Osteoblast (primary cell): ENCODE results near the gene PPBP. TPM values are rescaled to one million over a fixed set of nuclear protein-coding genes. Genes with fewer than 3 reads are reported as not detected.
A peak's percentile ranks its signal among the peaks of the same experiment; 100 is the strongest.

Source experiments
- DNase-seq: peaks from one replicate; pipeline ENCODE4 v3.0.0; 2011; ENCODE audit warnings: low spot score, mixed read lengths; ENCODE audit not compliant: insufficient read length; ENCODE audit errors: missing footprints
- H2AFZ ChIP-seq: 2 replicates; pipeline ENCODE4 v1.6.0; 2011; ENCODE audit warnings: mild to moderate bottlenecking, low read length
- H3K27ac ChIP-seq: 2 replicates; pipeline ENCODE4 v1.5.1; 2011; ENCODE audit warnings: mild to moderate bottlenecking, low read depth, low read length, moderate library complexity
- H3K27me3 ChIP-seq: 2 replicates; pipeline ENCODE4 v1.6.0; 2012; ENCODE audit warnings: mild to moderate bottlenecking, control low read depth, inconsistent platforms, low read length, moderate library complexity; ENCODE audit not compliant: insufficient read depth
- H3K36me3 ChIP-seq: 2 replicates; pipeline ENCODE4 v1.5.1; 2011; ENCODE audit warnings: mild to moderate bottlenecking, low read length, control low read depth, moderate library complexity; ENCODE audit not compliant: insufficient read depth
- H3K4me1 ChIP-seq: 2 replicates; pipeline ENCODE4 v1.5.1; 2011; ENCODE audit warnings: mild to moderate bottlenecking, low read length, control low read depth, moderate library complexity; ENCODE audit not compliant: insufficient read depth
- H3K4me2 ChIP-seq: 2 replicates; pipeline ENCODE4 v1.6.0; 2011; ENCODE audit warnings: mild to moderate bottlenecking, low read length; ENCODE audit not compliant: insufficient read depth
- H3K4me3 ChIP-seq: fragments of 200-600 bp; sonication (generic); 3 replicates; pipeline ENCODE4 v1.5.1; 2012; ENCODE audit warnings: mild to moderate bottlenecking, low read length, inconsistent platforms; ENCODE audit not compliant: insufficient read depth
- H3K79me2 ChIP-seq: 2 replicates; pipeline ENCODE4 v1.6.0; 2012; ENCODE audit warnings: mild to moderate bottlenecking, low read length, control low read depth, inconsistent platforms; ENCODE audit not compliant: insufficient read depth
- H3K9me3 ChIP-seq: 2 replicates; pipeline ENCODE4 v1.5.1; 2011; ENCODE audit warnings: low read depth, low read length, control low read depth
- H4K20me1 ChIP-seq: 2 replicates; pipeline ENCODE4 v1.6.0; 2012; ENCODE audit warnings: mild to moderate bottlenecking, low read length, control low read depth; ENCODE audit not compliant: insufficient read depth
- total RNA-seq: library from RNA; depleted of rRNA; stranded (reverse); fragments of >200 nt; gene quantifications from 2 replicates; pipeline ENCODE4 v1.2.3, GENCODE V29; 2012
- TF ChIP-seq, protein P1 (sequence below): IDR thresholded peaks from 2 replicates; pipeline ENCODE4 v1.5.1; 2011; ENCODE audit warnings: mild to moderate bottlenecking, low read depth, low read length, moderate library complexity; ENCODE audit errors: extremely low read depth

Gene PPBP
- total RNA-seq, 1 donor = 0.36 TPM

DNA sequence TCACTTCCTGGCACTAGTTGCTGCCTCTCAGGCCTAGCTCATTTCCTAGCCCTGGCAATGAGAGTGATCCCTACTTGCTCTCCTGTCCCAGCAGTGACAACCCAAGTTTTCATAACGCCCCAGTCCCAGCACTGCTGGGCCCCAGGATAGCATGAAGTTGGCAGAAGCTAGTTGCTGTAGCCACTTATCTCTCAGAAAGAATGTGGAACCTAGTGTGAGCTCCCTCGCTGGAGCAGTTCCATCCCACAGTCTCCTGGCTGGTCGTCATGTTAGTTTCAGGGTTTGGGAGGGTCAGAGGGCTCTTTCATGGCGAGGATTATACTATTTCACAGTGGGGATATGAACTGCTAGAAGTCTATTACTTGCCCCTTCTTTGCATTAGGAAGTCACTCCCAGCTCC, 11.3 kb downstream of the PPBP start:
- Histone ChIP-seq H3K9me3 (no peaks in the 10 kb centered on the region), H3K27ac (peak overlapping the region; percentile 27), H3K36me3 (no peaks in the 10 kb centered on the region), H3K4me3 (no peak overlapping the region), H3K4me2 (peak overlapping the region; percentile 34), H3K27me3 (no peaks in the 10 kb centered on the region), H3K4me1 (peaks cover 27% of the 10 kb centered on the region), H4K20me1 (no peaks in the 10 kb centered on the region), H3K79me2 (no peaks in the 10 kb centered on the region), H2AFZ (no peak overlapping the region)
- TF ChIP-seq, protein P1, sequence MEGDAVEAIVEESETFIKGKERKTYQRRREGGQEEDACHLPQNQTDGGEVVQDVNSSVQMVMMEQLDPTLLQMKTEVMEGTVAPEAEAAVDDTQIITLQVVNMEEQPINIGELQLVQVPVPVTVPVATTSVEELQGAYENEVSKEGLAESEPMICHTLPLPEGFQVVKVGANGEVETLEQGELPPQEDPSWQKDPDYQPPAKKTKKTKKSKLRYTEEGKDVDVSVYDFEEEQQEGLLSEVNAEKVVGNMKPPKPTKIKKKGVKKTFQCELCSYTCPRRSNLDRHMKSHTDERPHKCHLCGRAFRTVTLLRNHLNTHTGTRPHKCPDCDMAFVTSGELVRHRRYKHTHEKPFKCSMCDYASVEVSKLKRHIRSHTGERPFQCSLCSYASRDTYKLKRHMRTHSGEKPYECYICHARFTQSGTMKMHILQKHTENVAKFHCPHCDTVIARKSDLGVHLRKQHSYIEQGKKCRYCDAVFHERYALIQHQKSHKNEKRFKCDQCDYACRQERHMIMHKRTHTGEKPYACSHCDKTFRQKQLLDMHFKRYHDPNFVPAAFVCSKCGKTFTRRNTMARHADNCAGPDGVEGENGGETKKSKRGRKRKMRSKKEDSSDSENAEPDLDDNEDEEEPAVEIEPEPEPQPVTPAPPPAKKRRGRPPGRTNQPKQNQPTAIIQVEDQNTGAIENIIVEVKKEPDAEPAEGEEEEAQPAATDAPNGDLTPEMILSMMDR = no peak
- DNase-seq = peak; percentile 73

DNA sequence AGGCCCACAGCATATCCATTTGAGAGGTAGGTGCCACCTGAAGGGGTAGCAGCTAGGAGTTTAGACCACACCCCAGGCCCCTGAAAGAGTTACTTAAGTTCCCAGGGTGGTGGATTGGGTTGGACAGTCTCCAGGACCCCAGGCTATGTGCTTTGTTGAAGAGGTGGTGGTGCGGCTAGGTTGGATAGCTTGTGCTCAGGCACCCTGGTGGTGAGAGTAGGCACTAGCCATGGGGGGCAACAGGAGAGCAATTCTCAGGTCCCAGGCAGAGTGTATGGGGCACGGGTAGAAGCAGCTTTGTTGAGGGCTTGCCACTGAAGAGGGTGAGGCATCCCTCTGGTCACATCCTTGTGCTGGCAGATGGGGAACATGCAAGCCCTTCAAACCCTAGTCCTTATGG, 11.8 kb downstream of the PPBP start:
- Histone ChIP-seq H3K4me2 (no peak overlapping the region), H3K27ac (peak overlapping the region; percentile 27), H4K20me1 (no peaks in the 10 kb centered on the region), H3K79me2 (no peaks in the 10 kb centered on the region), H2AFZ (no peak overlapping the region), H3K27me3 (no peaks in the 10 kb centered on the region), H3K4me1 (peaks cover 27% of the 10 kb centered on the region), H3K4me3 (no peak overlapping the region), H3K36me3 (no peaks in the 10 kb centered on the region), H3K9me3 (no peaks in the 10 kb centered on the region)
- TF ChIP-seq, protein P1 = no peak
- DNase-seq = no peak

GRCh38 chr4:73974352-73974751, 13.6 kb downstream of the PPBP start:
- Histone ChIP-seq H3K79me2 (no peaks in the 10 kb centered on the region), H3K27ac (no peak overlapping the region), H3K4me3 (no peak overlapping the region), H3K27me3 (no peaks in the 10 kb centered on the region), H3K4me1 (peaks cover 23% of the 10 kb centered on the region), H3K9me3 (no peaks in the 10 kb centered on the region), H2AFZ (no peak overlapping the region), H3K4me2 (no peak overlapping the region), H4K20me1 (no peaks in the 10 kb centered on the region), H3K36me3 (no peaks in the 10 kb centered on the region)
- no peak for DNase-seq
- TF ChIP-seq, protein P1 = no peak

DNA sequence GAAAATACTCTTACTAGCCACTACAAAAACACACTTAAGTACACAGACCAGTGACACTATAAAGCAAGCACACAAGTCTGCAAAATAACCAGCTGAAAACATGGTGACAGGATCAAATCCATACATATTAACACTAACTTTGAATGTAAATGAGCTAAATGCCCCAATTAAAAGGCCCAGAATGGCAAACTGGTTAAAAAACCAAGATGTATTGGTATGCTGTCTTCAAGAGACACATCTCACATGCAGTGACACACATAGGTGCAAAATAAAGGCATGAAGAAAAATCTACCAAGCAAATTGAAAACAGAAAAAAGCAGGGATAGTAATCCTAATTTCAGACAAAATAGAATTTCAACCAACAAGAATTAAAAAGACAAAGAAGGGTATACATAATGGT, 17.0 kb downstream of the PPBP start:
- H3K79me2 ChIP-seq = no peaks in the 10 kb centered on the region

More for the DNA sequence above, 17.0 kb downstream of the PPBP start:
- no peak for DNase-seq
- H3K9me3 ChIP-seq = no peaks in the 10 kb centered on the region
- no peak overlapping the region for H3K4me2 ChIP-seq
- TF ChIP-seq, protein P1 = no peak
- no peaks in the 10 kb centered on the region for H3K36me3 ChIP-seq
- no peaks in the 10 kb centered on the region for H3K4me1 ChIP-seq
- H3K27ac ChIP-seq = no peak overlapping the region
- H3K4me3 ChIP-seq = no peak overlapping the region
- no peak overlapping the region for H2AFZ ChIP-seq
- H4K20me1 ChIP-seq = no peaks in the 10 kb centered on the region
- H3K27me3 ChIP-seq = no peaks in the 10 kb centered on the region
